ENCODE results near the gene S100A2. TPM values are rescaled to one million over a fixed set of nuclear protein-coding genes. Genes with fewer than 3 reads are reported as not detected.
A peak's percentile ranks its signal among the peaks of the same experiment; 100 is the strongest.

S100A2 gene
- total and polyA plus RNA-seq, 2 experiments from 2014 or later, result 0.66 to 0.89 TPM

DNA sequence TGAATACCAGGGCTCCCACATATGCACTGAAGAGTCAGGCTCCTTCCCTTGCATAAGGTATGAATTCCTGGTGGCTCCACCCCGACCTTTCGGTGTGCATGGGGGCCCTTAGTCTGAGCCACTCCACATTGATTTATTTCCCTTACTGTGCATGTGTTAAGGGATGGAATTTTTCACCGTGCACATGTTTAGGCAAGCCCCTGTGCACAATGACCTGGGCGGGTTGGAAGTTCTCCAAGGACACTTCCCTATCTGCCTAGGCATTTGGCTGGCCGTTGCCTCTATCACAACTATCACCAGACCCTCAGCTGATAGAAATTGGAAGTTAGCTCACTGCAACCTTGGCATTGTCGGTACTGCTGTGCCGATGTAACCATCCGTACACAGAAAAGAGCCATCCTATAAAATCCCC is 39.5 kb downstream of the S100A2 start:
- no peaks in the 10 kb centered on the region for H3K9me2 ChIP-seq (ENCODE audit: insufficient read depth)
- no peak overlapping the region for H3K27ac ChIP-seq (ENCODE audit: low read depth)
- TF ChIP-seq NANOG (IDR thresholded peaks at IDR 0.05; ENCODE audit: borderline replicate concordance) (no peak), CREB1 (CRISPR knock-in tag; IDR thresholded peaks at IDR 0.05; ENCODE audit: low read depth) (no peak), STAT1 (IDR thresholded peaks at IDR 0.05; ENCODE audit: unreplicated experiment) (no peak), EZH2 (IDR thresholded peaks at IDR 0.05; ENCODE audit: low read depth, unreplicated experiment) (no peak), ZNF114 (CRISPR knock-in tag; IDR thresholded peaks at IDR 0.05) (no peak), ZNF331 (CRISPR knock-in tag; IDR thresholded peaks at IDR 0.05; ENCODE audit: low read depth) (no peak)
- TF ChIP-seq, protein P1, sequence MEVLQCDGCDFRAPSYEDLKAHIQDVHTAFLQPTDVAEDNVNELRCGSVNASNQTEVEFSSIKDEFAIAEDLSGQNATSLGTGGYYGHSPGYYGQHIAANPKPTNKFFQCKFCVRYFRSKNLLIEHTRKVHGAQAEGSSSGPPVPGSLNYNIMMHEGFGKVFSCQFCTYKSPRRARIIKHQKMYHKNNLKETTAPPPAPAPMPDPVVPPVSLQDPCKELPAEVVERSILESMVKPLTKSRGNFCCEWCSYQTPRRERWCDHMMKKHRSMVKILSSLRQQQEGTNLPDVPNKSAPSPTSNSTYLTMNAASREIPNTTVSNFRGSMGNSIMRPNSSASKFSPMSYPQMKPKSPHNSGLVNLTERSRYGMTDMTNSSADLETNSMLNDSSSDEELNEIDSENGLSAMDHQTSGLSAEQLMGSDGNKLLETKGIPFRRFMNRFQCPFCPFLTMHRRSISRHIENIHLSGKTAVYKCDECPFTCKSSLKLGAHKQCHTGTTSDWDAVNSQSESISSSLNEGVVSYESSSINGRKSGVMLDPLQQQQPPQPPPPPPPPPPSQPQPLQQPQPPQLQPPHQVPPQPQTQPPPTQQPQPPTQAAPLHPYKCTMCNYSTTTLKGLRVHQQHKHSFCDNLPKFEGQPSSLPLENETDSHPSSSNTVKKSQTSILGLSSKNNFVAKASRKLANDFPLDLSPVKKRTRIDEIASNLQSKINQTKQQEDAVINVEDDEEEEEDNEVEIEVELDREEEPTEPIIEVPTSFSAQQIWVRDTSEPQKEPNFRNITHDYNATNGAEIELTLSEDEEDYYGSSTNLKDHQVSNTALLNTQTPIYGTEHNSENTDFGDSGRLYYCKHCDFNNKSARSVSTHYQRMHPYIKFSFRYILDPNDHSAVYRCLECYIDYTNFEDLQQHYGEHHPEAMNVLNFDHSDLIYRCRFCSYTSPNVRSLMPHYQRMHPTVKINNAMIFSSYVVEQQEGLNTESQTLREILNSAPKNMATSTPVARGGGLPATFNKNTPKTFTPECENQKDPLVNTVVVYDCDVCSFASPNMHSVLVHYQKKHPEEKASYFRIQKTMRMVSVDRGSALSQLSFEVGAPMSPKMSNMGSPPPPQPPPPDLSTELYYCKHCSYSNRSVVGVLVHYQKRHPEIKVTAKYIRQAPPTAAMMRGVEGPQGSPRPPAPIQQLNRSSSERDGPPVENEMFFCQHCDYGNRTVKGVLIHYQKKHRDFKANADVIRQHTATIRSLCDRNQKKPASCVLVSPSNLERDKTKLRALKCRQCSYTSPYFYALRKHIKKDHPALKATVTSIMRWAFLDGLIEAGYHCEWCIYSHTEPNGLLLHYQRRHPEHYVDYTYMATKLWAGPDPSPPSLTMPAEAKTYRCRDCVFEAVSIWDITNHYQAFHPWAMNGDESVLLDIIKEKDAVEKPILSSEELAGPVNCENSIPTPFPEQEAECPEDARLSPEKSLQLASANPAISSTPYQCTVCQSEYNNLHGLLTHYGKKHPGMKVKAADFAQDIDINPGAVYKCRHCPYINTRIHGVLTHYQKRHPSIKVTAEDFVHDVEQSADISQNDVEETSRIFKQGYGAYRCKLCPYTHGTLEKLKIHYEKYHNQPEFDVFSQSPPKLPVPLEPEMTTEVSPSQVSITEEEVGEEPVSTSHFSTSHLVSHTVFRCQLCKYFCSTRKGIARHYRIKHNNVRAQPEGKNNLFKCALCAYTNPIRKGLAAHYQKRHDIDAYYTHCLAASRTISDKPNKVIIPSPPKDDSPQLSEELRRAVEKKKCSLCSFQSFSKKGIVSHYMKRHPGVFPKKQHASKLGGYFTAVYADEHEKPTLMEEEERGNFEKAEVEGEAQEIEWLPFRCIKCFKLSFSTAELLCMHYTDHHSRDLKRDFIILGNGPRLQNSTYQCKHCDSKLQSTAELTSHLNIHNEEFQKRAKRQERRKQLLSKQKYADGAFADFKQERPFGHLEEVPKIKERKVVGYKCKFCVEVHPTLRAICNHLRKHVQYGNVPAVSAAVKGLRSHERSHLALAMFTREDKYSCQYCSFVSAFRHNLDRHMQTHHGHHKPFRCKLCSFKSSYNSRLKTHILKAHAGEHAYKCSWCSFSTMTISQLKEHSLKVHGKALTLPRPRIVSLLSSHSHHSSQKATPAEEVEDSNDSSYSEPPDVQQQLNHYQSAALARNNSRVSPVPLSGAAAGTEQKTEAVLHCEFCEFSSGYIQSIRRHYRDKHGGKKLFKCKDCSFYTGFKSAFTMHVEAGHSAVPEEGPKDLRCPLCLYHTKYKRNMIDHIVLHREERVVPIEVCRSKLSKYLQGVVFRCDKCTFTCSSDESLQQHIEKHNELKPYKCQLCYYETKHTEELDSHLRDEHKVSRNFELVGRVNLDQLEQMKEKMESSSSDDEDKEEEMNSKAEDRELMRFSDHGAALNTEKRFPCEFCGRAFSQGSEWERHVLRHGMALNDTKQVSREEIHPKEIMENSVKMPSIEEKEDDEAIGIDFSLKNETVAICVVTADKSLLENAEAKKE (CRISPR knock-in tag; IDR thresholded peaks at IDR 0.05), result no peak
- TF ChIP-seq, protein P2, sequence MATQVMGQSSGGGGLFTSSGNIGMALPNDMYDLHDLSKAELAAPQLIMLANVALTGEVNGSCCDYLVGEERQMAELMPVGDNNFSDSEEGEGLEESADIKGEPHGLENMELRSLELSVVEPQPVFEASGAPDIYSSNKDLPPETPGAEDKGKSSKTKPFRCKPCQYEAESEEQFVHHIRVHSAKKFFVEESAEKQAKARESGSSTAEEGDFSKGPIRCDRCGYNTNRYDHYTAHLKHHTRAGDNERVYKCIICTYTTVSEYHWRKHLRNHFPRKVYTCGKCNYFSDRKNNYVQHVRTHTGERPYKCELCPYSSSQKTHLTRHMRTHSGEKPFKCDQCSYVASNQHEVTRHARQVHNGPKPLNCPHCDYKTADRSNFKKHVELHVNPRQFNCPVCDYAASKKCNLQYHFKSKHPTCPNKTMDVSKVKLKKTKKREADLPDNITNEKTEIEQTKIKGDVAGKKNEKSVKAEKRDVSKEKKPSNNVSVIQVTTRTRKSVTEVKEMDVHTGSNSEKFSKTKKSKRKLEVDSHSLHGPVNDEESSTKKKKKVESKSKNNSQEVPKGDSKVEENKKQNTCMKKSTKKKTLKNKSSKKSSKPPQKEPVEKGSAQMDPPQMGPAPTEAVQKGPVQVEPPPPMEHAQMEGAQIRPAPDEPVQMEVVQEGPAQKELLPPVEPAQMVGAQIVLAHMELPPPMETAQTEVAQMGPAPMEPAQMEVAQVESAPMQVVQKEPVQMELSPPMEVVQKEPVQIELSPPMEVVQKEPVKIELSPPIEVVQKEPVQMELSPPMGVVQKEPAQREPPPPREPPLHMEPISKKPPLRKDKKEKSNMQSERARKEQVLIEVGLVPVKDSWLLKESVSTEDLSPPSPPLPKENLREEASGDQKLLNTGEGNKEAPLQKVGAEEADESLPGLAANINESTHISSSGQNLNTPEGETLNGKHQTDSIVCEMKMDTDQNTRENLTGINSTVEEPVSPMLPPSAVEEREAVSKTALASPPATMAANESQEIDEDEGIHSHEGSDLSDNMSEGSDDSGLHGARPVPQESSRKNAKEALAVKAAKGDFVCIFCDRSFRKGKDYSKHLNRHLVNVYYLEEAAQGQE (IDR thresholded peaks at IDR 0.05; ENCODE audit: unreplicated experiment), result no peak
- no peaks in the 10 kb centered on the region for H3K27me3 ChIP-seq (ENCODE audit: insufficient read depth)
- H3K9me3 Mint-ChIP-seq, result peaks cover 8% of the 10 kb centered on the region; the same call in 1 of the 3 replicates
- H2AFZ ChIP-seq, result 0 out of 2 replicates have a peak overlapping the region, but pooled peaks have one; percentile 52
- no peaks in the 10 kb centered on the region for H3K36me3 Mint-ChIP-seq (ENCODE audit: low read depth)
- peaks cover under 1% of the 10 kb centered on the region for H3K27me3 Mint-ChIP-seq (ENCODE audit: insufficient read depth, low read depth, poor library complexity)
- DNase-seq (ENCODE audit: low spot score) (no peak), ATAC-seq (no peak)
- H3K27ac Mint-ChIP-seq, result no peak overlapping the region
- H3K79me2 ChIP-seq (replicated peaks; ENCODE audit: insufficient read depth), result no peaks in the 10 kb centered on the region
- no peak overlapping the region for H3K4me3 ChIP-seq
- H3K4me1 ChIP-seq (ENCODE audit: insufficient read depth), result 0 out of 2 replicates have a peak, but pooled peaks cover 6% of the 10 kb centered on the region
- H3K4me1 Mint-ChIP-seq, result peaks cover 18% of the 10 kb centered on the region
- H3K4me2 ChIP-seq, result no peak overlapping the region
- H3F3A ChIP-seq (replicated peaks; ENCODE audit: low read depth), result no peaks in the 10 kb centered on the region
- H3K36me3 ChIP-seq (ENCODE audit: insufficient read depth), result no peaks in the 10 kb centered on the region
- no peak overlapping the region for H3K4me3 Mint-ChIP-seq
- no peaks in the 10 kb centered on the region for H4K20me1 ChIP-seq (replicated peaks; ENCODE audit: insufficient read depth)

Measured in GM23338 (cell line).